Nephron (organoid): ENCODE measurements around the gene ZNF488.
"Not testable (repeated sequence)": the region's sequence is repeated elsewhere in the genome, so short reads cannot be mapped to it uniquely, and the experiment has no call there.

Experiments used
- H3K27ac Mint-ChIP-seq, 3 experiments: 2 replicates each; pipeline ENCODE4 v1.8.0; 2020; ENCODE audit warnings: mixed read lengths in 3 of 3, mild to moderate bottlenecking in 2 of 3, moderate library complexity in 1 of 3
- H3K27me3 Mint-ChIP-seq: 2 replicates; pipeline ENCODE4 v1.8.0; 2021; ENCODE audit warnings: low read depth, mild to moderate bottlenecking, moderate library complexity, mixed read lengths
- H3K36me3 Mint-ChIP-seq: 2 replicates; pipeline ENCODE4 v1.8.0; 2020; ENCODE audit warnings: low read depth, mixed read lengths
- H3K4me1 Mint-ChIP-seq: 2 replicates; pipeline ENCODE4 v1.8.0; 2020; ENCODE audit warnings: mixed read lengths
- H3K4me3 Mint-ChIP-seq, 3 experiments: 2 replicates each; pipeline ENCODE4 v1.8.0; 2020; ENCODE audit warnings: mild to moderate bottlenecking in 3 of 3, mixed read lengths in 3 of 3, moderate library complexity in 2 of 3
- H3K9me3 Mint-ChIP-seq: 2 replicates; pipeline ENCODE4 v1.8.0; 2020; ENCODE audit warnings: mixed read lengths
- CTCF ChIP-seq, 3 experiments: fragments of 200-600 bp; sonication (generic); IDR thresholded peaks; one replicate each; pipeline ENCODE4 v1.5.0; 2021; ENCODE audit warnings: antibody characterized with exemption in 3 of 3; ENCODE audit not compliant: unreplicated experiment in 3 of 3

The ZNF488 gene

DNA sequence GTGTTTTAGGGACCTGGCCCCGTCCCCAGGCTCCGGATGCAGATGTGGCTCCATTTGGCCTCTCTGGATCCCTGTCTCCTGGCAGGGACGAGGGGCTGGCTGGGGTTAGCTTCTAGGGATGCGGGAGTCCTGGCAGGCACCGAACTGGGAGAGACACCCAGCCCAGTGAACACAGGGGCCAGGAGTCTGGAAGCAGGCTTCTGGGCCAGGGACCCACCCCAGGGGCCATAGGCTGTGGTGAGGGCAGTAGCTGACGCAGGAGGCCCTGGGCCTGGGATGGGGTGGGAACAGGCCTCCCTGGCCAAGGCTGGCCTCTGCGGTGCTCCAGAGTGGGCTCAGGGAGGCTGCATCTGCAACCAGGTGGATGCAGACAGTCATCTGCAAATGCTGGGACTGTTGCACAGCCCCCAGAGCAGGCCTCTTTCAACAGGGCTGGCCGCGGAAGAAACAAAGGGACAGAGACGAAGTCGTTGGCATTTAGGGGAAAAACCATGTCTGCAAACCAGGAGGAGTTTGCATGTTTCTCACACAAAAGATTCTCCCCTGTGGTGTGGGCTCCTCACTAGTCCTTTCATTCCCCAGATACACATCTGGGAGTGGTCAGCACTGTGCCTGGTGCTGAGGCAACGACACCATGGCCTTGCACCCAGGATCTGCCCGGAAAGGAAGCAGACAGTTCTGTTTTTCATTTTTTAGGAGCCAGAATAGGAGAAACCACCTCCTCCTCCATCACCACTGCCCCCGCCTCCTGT is 36.4 kb upstream of the ZNF488 start:
- Mint-ChIP-seq H3K27ac (no peak overlapping the region), H3K27me3 (no peaks in the 10 kb centered on the region), H3K36me3 (no peaks in the 10 kb centered on the region), H3K4me1 (no peaks in the 10 kb centered on the region), H3K9me3 (no peaks in the 10 kb centered on the region), H3K4me3 (no peak overlapping the region)
- no peak for TF ChIP-seq CTCF (IDR thresholded peaks at IDR 0.05; ENCODE audit: unreplicated experiment in 3 of 3)

DNA sequence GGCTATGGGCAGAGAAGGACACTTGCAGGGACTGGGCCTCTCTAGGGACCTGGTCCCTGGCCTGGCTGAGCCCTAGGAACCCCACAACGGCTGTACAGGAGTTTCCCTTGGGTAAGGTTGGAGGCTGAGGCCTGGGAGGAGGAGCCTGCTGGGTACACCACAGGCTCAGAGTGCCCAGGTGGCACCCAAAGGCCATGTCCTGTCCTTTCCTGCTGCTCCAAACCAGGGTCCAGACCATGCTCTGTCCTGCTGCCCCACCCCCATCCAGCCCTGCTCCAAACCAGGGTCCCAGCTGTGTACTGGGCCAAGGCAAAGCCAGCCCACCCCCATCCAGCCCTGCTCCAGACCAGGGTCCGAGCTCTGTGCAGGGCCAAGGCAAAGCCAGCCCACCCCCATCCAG is 35.3 kb upstream of the ZNF488 start:
- no peak for TF ChIP-seq CTCF (IDR thresholded peaks at IDR 0.05; ENCODE audit: unreplicated experiment in 3 of 3)
- H3K27ac Mint-ChIP-seq, result no peak overlapping the region
- H3K27me3 Mint-ChIP-seq, result no peaks in the 10 kb centered on the region
- H3K9me3 Mint-ChIP-seq, result no peaks in the 10 kb centered on the region
- H3K4me3 Mint-ChIP-seq, result no peak overlapping the region
- no peaks in the 10 kb centered on the region for H3K4me1 Mint-ChIP-seq
- no peaks in the 10 kb centered on the region for H3K36me3 Mint-ChIP-seq

- Mint-ChIP-seq H3K27me3 (no peaks in the 10 kb centered on the region), H3K4me1 (no peaks in the 10 kb centered on the region), H3K36me3 (no peaks in the 10 kb centered on the region), H3K27ac (no peak overlapping the region), H3K4me3 (no peak overlapping the region), H3K9me3 (no peaks in the 10 kb centered on the region)
- TF ChIP-seq CTCF (IDR thresholded peaks at IDR 0.05; ENCODE audit: unreplicated experiment in 3 of 3), result no peak
Measured at GRCh38 chr10:47418966-47419365, 34.9 kb upstream of the ZNF488 start.

DNA sequence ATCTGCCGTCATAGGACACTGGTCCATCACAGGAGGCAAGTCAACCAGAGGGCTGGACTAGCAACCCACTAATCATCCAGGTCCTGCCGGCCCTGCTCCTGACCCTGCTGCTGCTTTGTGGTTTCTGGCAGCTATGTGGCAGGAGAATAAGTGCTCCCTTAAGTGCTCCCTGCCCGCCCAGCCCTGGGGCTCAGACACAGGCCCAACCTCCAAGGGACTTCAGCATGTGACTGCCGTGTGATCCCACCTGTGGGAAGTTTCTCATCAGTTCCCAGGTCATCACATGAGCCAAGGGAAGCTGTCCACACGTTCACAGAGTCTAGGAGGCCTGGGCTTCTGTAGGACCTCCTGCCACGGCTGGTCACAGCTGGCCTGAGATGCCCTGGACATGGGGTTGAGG is 34.2 kb upstream of the ZNF488 start:
- Mint-ChIP-seq H3K27me3 (peaks cover 6% of the 10 kb centered on the region), H3K9me3 (no peaks in the 10 kb centered on the region), H3K36me3 (no peaks in the 10 kb centered on the region), H3K4me3 (no peak overlapping the region), H3K27ac (no peak overlapping the region), H3K4me1 (no peaks in the 10 kb centered on the region)
- no peak for TF ChIP-seq CTCF (IDR thresholded peaks at IDR 0.05; ENCODE audit: unreplicated experiment in 3 of 3)

DNA sequence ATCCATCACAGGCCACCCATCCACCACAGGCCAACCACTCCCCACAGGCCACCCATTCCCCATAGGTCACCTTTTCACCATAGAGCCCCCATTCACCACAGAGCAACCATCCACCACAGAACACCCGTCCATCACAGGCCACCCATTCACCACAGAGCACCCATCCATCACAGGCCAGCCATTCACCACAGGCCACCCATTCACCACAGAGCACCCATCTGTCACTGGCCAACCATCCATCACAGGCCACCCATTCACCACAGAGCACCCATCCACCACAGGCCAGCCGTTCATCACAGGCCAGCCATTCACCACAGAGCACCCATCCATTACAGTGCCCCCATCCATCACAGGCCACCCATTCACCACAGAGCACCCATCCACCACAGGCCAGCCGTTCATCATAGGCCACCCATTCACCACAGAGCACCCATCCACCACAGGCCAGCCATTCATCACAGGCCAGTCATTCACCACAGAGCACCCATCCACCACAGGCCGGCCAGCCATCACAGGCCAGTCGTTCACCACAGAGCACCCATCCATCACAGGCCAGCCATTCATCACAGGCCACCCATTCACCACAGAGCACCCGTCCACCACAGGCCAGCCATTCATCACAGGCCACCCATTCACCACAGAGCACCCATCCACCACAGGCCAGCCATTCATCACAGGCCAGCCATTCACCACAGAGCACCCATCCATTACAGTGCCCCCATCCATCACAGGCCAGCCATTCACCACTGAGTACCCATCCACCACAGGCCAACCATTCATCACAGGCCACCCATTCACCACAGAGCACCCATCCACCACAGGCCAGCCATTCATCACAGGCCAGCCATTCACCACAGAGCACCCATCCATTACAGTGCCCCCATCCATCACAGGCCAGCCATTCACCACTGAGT is 32.5 kb upstream of the ZNF488 start:
- H3K27me3 Mint-ChIP-seq, H3K27ac Mint-ChIP-seq, H3K9me3 Mint-ChIP-seq, H3K36me3 Mint-ChIP-seq, H3K4me1 Mint-ChIP-seq, H3K4me3 Mint-ChIP-seq: not testable (repeated sequence)

GRCh38 chr10:47415520-47416304 is 31.6 kb upstream of the ZNF488 start:
- Mint-ChIP-seq H3K4me3 (no peak overlapping the region), H3K4me1 (no peaks in the 10 kb centered on the region), H3K27me3 (peaks cover 6% of the 10 kb centered on the region), H3K9me3 (no peaks in the 10 kb centered on the region), H3K27ac (no peak overlapping the region), H3K36me3 (no peaks in the 10 kb centered on the region)
- TF ChIP-seq CTCF (IDR thresholded peaks at IDR 0.05; ENCODE audit: unreplicated experiment in 3 of 3), result no peak
